Natural killer cell treated with Interleukin-12 subunit alpha and Interleukin-12 subunit beta and Interleukin-15 and Interleukin-18, amount 100 ng/mL, for 72 hours (primary cell): ENCODE data around the gene SFTPA2. TPM values are rescaled to one million over a fixed set of nuclear protein-coding genes. Genes with fewer than 3 reads are reported as not detected.
"Not testable (repeated sequence)": the region's sequence is repeated elsewhere in the genome, so short reads cannot be mapped to it uniquely, and the experiment has no call there.

Source experiments
- ATAC-seq, 2 donors: fragments of 150-1000 bp; cut with Tn5 transposase in 1 of 2; sonication (Bioruptor Pico), chemical (Tn5 transposase) in 1 of 2; 2 replicates each; pipeline ENCODE4 v1.10.0; 2021
- DNase-seq: peaks from one replicate; pipeline ENCODE4 v3.0.0; 2022; ENCODE audit warnings: low spot score
- H3K27ac Mint-ChIP-seq, 2 donors: 1 replicate in 1 of 2; 2 replicates in 1 of 2; pipeline ENCODE4 v1.8.0; 2022; ENCODE audit warnings: mixed read lengths in 2 of 2, mild to moderate bottlenecking in 1 of 2, moderate library complexity in 1 of 2
- H3K27me3 Mint-ChIP-seq, 2 donors: 1 replicate in 1 of 2; 2 replicates in 1 of 2; pipeline ENCODE4 v1.8.0; 2022; ENCODE audit warnings: mixed read lengths in 2 of 2
- H3K36me3 Mint-ChIP-seq: one replicate; pipeline ENCODE4 v1.8.0; 2022; ENCODE audit warnings: mixed read lengths
- H3K4me1 Mint-ChIP-seq, 2 donors: 1 replicate in 1 of 2; 2 replicates in 1 of 2; pipeline ENCODE4 v1.8.0; 2022; ENCODE audit warnings: low read depth in 2 of 2, mixed read lengths in 2 of 2, mild to moderate bottlenecking in 1 of 2
- H3K4me3 Mint-ChIP-seq: one replicate; pipeline ENCODE4 v1.8.0; 2022; ENCODE audit warnings: mixed read lengths
- H3K9me3 Mint-ChIP-seq: 2 replicates; pipeline ENCODE4 v1.8.0; 2022; ENCODE audit warnings: mixed read lengths
- total RNA-seq, 2 donors: library from RNA; stranded (reverse); gene quantifications; one replicate each; pipeline ENCODE4 v1.2.3, GENCODE V29; 2022

Gene SFTPA2
- total RNA-seq, 2 donors from 2014 or later: not detected

DNA sequence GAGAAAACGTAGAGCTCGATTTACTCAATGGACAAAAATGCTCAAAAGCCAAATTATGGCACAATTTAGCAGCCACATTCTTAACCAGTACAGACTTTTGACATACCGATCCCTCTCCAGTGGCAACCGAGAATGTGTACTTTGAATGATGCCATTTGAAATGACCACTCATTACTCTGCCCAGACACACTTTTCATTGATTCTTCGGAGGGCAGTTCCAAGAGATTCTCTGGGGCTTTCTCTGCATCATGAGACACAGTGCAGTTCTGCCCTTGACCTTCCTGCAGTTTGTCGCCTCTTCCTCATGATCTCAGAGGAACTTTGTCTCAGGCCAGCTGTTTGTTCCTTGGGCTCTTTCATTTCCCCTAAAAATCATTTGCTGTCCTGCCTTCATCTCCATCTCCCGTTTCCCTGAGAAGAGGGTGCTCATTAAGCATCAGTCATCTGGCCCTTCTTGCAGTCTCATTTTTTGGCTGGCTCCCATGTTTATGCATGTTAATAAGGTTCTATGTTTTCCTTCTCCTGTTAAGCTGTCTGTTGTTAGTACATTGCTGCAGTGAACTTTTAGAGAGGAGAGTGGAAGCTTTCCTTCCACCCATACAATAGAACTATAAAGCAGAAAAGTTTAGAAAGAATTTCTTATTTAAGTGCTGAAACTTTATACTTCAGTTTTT lies 43.5 kb downstream of the SFTPA2 start:
- peaks cover 12 to 15% of the 10 kb centered on the region in 2 donors for H3K27me3 Mint-ChIP-seq
- not testable (repeated sequence) for H3K4me3 Mint-ChIP-seq, H3K4me1 Mint-ChIP-seq, H3K9me3 Mint-ChIP-seq, ATAC-seq, H3K27ac Mint-ChIP-seq, H3K36me3 Mint-ChIP-seq, DNase-seq

DNA sequence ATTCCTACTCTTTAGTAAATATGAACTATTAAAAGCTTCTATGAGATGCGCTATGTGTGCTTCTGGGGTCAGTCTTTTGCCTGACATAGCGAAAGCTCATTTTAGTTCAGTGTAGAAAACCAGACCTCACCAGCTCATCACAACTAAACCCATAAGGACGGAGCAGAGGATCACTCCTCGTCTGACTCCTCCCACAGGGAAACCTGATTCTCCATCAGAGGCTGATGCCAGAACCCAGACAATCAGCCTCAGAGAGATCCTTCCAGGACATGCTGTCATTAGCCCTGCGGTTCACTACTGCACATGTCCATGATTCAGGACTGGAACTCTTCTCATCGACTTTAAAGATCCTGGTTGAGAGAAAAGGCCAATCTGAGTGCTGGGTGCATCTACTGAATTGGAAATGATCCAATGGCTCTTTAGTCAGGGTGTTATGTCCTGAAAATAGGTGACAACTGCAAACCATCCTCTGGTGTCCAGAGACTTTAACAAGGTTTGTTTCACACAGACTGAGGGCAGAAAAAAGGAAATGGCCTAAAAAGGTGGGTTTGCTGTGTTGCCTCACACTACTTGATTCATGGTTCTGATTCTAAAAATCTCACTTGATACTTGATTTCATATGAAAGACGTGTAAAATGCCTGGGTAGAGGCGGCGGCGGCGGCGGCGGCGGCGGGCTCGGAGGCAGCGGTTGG lies 48.2 kb downstream of the SFTPA2 start, which contains the start of gene EIF5AL1:
EIF5AL1 (plus strand) TSS at position 643 of the 693 bp plus-strand sequence. CDS start 117 bp downstream, outside the sequence.
- peaks cover 14 to 15% of the 10 kb centered on the region in 2 donors for H3K27me3 Mint-ChIP-seq
- not testable (repeated sequence) for H3K4me3 Mint-ChIP-seq, H3K27ac Mint-ChIP-seq, DNase-seq, ATAC-seq, H3K9me3 Mint-ChIP-seq, H3K36me3 Mint-ChIP-seq, H3K4me1 Mint-ChIP-seq

DNA sequence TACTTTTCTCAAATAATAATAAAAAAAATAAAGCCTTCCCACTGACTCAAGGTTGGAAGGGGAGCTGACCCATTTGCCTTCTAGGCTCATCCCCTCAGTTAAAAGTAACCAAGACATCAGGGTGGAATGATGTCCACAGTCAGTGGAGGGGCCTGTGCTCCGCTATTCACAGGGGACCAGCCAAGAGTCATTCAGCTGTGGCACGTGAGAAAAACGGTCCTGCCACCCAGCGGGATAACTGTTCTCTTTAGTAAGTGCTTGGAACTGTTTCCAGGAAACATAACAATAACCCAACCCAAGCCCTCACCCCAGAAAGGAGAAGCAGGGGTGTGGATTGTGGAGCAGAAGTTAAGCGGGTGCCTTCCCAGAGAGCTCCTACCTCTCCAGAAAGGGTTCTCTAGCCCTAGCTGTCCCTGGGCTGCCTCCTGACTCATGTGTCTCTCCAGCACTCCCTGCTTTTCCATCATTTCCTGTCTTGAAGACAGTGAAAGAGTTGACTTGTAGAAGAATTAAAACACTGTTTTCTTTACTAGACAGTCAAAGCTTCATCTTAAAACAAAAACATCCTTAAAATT lies 50.2 kb downstream of the SFTPA2 start:
- not testable (repeated sequence) for H3K36me3 Mint-ChIP-seq, H3K9me3 Mint-ChIP-seq, H3K4me1 Mint-ChIP-seq, ATAC-seq, H3K27ac Mint-ChIP-seq, H3K4me3 Mint-ChIP-seq, DNase-seq
- peaks cover 14 to 16% of the 10 kb centered on the region in 2 donors for H3K27me3 Mint-ChIP-seq

DNA sequence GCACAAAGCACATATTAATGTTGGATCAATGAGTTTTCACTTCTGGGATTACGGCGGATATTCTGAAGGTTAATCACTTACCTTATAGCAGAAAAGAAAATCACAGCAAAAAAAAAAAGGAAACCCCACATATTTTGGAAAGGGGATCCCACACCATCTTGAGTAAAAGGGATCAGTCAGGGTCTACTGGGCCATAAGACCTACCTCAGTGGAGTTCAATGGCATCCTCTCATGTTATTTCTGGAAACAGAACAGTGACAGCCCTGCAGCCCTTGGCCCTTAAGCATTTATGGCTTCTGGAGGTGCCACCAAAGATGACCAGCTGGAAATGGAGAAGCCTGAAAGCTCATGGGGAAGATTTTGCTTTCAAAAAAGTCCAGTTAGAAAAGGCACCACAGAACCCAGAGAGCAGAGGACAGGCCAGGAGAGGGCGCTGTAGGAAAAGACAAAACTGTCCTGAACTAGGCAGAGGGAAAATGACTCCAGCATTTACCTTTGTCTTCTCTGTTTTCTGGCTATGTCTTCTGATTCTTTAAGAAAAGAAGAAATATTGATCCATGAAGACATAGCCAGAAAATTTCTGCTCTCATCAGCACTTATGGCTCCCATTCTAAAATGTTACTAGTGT lies 50.8 kb downstream of the SFTPA2 start:
- H3K4me3 Mint-ChIP-seq, H3K27ac Mint-ChIP-seq, H3K36me3 Mint-ChIP-seq, H3K9me3 Mint-ChIP-seq, DNase-seq, H3K4me1 Mint-ChIP-seq: not testable (repeated sequence)
- peak in 1 of 2 donors; percentile 49 for ATAC-seq
- H3K27me3 Mint-ChIP-seq: peaks cover 14 to 16% of the 10 kb centered on the region in 2 donors

DNA sequence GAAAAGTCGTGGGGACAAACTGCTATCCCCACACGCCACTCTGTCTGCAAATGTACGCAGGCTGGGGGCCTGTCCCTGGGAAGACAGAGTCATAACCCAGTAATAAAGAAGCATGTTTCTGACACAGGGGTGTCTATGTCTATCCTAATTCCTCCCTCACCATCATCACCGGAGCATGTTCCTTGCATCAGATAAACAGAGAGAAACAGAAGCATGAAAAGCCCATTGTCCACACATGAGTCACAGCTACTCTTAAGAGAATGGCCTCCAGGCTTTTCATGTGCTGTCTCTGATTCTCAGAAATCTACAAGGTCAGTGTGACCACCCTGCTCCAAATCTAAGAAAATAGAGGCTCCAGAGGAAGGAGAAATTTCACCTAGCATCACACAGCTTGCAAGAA lies 52.0 kb downstream of the SFTPA2 start:
- not testable (repeated sequence) for H3K4me3 Mint-ChIP-seq, H3K9me3 Mint-ChIP-seq, H3K36me3 Mint-ChIP-seq, DNase-seq, H3K4me1 Mint-ChIP-seq, H3K27ac Mint-ChIP-seq, ATAC-seq
- H3K27me3 Mint-ChIP-seq: peaks cover 18% of the 10 kb centered on the region in 2 donors

DNA sequence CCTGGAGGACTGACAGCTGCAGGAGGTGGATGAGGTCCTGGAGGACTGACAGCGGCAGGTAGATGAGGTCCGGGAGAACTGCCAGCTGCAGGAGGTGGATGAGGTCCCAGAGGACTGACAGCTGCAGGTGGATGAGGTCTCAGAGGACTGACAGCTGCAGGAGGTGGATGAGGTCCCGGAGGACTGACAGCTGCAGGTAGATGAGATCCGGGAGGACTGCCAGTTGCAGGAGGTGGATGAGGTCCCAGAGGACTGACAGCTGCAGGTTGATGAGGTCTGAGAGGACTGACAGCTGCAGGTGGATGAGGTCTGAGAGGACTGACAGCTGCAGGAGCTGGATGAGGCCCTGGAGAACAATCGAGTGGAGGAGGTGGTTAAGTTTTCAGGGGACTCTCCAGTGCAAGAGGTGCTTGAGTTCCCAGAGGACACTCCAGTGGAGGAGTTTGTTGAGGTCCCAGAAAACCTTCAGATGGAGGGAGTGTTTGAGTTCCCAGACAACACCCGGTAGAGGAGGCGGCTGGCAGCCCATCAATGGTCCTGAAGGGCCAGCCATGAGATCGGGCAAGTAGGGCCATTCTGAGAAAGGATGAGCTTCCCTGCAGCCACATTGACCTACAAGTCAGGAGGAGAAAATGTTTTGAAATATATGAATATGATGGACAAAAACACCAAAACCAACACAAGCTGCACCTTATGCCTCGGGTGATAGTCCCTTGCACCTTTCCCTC lies 52.6 kb downstream of the SFTPA2 start:
- ATAC-seq (no peak), DNase-seq (no peak)
- H3K27ac Mint-ChIP-seq: no peak overlapping the region
- H3K9me3 Mint-ChIP-seq: no peaks in the 10 kb centered on the region
- H3K4me3 Mint-ChIP-seq: no peak overlapping the region
- no peaks in the 10 kb centered on the region for H3K36me3 Mint-ChIP-seq
- peaks cover 7 to 9% of the 10 kb centered on the region in 2 donors for H3K4me1 Mint-ChIP-seq
- peaks cover 24% of the 10 kb centered on the region in 2 donors for H3K27me3 Mint-ChIP-seq

Other genes with a start within 250 kb of the SFTPA2 start
- gene PPIF, start 212.9 kb downstream of the SFTPA2 start, total RNA-seq: 100 to 1,000 TPM; 266 to 391 TPM
- 1 to 10 TPM in 1 of 2 donors, under 1 TPM in 1; 0.73 to 1.3 TPM for gene ZCCHC24, start 114.8 kb downstream of the SFTPA2 start, total RNA-seq
- 1 to 10 TPM in 1 of 2 donors, under 1 TPM in 1; 0.11 to 4.8 TPM for gene EIF5AL1, start 47.9 kb downstream of the SFTPA2 start, total RNA-seq
- gene SFTPA1, start 50.5 kb upstream of the SFTPA2 start, total RNA-seq: not detected
- gene NUTM2B, start 142.8 kb upstream of the SFTPA2 start, total RNA-seq: under 1 TPM; 0.78 to 0.95 TPM